Bronchial epithelial cell (primary cell): ENCODE measurements around the gene S100A3. TPM values are rescaled to one million over a fixed set of nuclear protein-coding genes. Genes with fewer than 3 reads are reported as not detected.

Source experiments
- DNase-seq: peaks from one replicate; pipeline ENCODE4 v3.0.0-alpha.2; 2010; ENCODE audit warnings: low read depth
- FAIRE-seq: peaks from 2 replicates; lab custom pipeline; 2011; peaks lifted over from hg19 to GRCh38; lab: Jason Lieb, UNC
- H3K27me3 ChIP-seq: 2 replicates; pipeline ENCODE4 v1.5.1; 2011; ENCODE audit warnings: low read length; ENCODE audit not compliant: control insufficient read depth, insufficient read depth
- H3K36me3 ChIP-seq: 2 replicates; pipeline ENCODE4 v1.5.1; 2011; ENCODE audit warnings: low read length; ENCODE audit not compliant: control insufficient read depth, insufficient read depth
- H3K4me3 ChIP-seq: 2 replicates; pipeline ENCODE4 v1.5.1; 2011; ENCODE audit warnings: mild to moderate bottlenecking, low read depth, low read length, control low read depth
- CTCF ChIP-seq: IDR thresholded peaks from 2 replicates; pipeline ENCODE4 v1.5.1; 2011; ENCODE audit warnings: mild to moderate bottlenecking, moderate library complexity, low read length, control low read depth, inconsistent platforms; ENCODE audit not compliant: insufficient read depth, severe bottlenecking
- total RNA-seq: library from RNA; depleted of rRNA; stranded (reverse); fragments of >200 nt; gene quantifications from 2 replicates; pipeline ENCODE4 v1.2.1, GENCODE V29; 2014

The S100A3 gene
- total RNA-seq, 1 donor from 2014 or later: 26.6 TPM

DNA sequence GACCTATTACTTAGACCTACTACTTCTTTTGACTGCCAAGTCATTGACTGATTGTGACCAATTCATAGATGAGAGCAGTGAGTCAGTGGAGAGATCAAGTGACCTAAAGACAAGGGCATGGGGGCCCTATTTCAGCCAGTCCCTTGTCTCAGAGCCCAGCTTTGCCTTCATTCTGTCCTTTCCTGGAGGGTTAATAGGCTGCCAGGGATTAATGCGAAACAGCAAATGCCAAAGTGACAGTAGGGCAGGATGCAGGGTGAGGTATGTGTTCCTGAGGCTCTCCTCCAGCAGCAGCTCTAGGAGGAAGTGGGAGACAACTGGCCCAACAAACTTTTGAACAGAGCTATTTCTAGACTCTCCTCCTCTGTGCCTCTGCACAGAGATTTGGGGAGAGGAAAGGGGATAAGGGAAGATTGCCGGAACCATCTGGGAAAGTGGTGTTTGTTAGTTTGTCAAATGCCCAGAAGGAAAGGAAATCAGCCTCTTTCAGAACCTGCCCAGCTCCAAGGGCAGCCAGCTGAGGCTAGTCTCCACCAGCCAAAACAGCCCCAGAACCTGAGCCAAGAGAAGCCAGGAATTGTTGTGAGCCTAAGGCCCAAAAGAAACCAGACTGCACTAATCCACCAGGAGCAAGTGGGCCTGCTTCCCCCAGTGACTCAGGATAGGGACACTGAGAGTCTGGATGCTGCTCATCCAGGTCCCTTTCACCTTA, 4.9 kb upstream of the S100A3 start:
- peaks cover 14% of the 10 kb centered on the region for H3K36me3 ChIP-seq
- FAIRE-seq: peak; percentile 32

DNA sequence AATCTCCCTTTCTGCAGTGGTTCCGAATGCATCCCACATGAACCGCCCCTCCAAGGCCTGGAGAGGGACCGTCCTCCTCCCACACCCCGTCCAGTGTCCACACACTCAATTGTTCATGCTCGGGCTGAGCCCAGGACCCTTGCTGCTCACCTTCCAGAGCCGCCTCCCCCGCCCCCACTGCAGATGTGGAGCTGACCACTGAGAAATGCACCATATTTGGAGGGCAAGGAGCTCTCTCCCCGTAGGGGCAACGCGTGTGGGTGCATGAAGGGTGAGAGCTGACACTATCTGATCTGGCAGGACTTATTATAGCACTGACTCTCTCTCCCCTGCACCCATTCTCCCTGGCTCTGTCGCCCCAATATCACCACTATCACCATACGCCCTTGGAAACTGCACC, 4.0 kb upstream of the S100A3 start:
- DNase-seq: no peak
- H3K36me3 ChIP-seq: peaks cover 14% of the 10 kb centered on the region
- FAIRE-seq: no peak

More for the DNA sequence above, 4.9 kb upstream of the S100A3 start:
- no peak for TF ChIP-seq CTCF
- Histone ChIP-seq H3K27me3 (no peaks in the 10 kb centered on the region), H3K4me3 (no peak overlapping the region)
- no peak for DNase-seq

DNA sequence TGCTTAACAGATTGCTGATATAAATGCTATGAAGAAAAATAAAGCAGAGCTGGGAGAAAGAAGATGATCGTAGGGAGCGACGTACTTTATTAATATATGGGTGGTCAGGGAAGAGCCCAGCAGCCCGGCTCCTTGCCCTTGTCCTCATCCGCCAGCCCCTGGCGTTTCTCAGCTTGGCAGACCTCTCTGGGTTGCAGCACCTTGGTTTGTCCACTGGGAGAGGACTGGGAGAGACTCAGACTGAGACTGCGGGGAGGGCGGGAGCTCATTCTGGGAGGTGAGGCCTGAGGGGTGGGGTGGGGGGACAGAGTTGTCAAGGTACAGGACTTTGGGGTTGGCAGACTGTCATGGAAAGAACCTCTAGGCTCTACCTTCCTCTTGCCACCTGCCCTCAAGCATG, 3.3 kb upstream of the S100A3 start:
- no peak for DNase-seq
- Histone ChIP-seq H3K4me3 (no peak overlapping the region), H3K36me3 (peaks cover 16% of the 10 kb centered on the region), H3K27me3 (no peaks in the 10 kb centered on the region)
- no peak for FAIRE-seq
- peak; percentile 12 for TF ChIP-seq CTCF

More for the DNA sequence above, 4.0 kb upstream of the S100A3 start:
- TF ChIP-seq CTCF: no peak
- Histone ChIP-seq H3K4me3 (no peak overlapping the region), H3K27me3 (no peaks in the 10 kb centered on the region)

- DNase-seq (no peak), FAIRE-seq (no peak)
- Histone ChIP-seq H3K27me3 (no peaks in the 10 kb centered on the region), H3K4me3 (no peak overlapping the region), H3K36me3 (peaks cover 16% of the 10 kb centered on the region)
- TF ChIP-seq CTCF: no peak
These were observed 1.9 kb upstream of the S100A3 start for GRCh38 chr1:153550827-153551500.

DNA sequence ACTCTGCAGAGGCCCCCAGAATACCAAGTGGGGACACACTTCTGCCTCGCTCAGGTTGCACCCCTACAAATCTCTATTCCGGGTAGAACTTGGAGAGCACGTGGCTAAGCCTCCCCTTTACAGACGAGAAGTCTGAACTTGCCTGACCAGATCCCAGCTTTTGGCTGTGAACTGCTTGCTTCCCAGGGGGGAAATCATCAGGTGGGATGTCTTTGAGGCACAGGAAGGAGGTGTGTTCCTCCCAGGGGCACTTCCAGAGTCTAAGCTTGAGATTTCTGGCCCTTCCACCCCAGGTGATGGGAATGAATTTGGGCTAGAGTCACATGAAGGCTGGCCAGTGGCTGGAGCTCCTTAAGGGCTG, 1.3 kb upstream of the S100A3 start:
- Histone ChIP-seq H3K27me3 (no peaks in the 10 kb centered on the region), H3K36me3 (peaks cover 16% of the 10 kb centered on the region), H3K4me3 (no peak overlapping the region)
- DNase-seq (no peak), FAIRE-seq (no peak)
- TF ChIP-seq CTCF: no peak
